GM15510 (cell line): ENCODE data around the gene ABL1.
A peak's percentile ranks its signal among the peaks of the same experiment; 100 is the strongest.

Source experiments
- POLR2A ChIP-seq: IDR thresholded peaks from 3 replicates; pipeline ENCODE4 v1.6.1; 2011; ENCODE audit warnings: borderline replicate concordance; ENCODE audit not compliant: insufficient read length; ENCODE audit errors: extremely low read depth

ABL1 gene

GRCh38 chr9:130834371-130835336, at the start of gene ABL1:
Gene ABL1, plus strand, starts transcription at chr9:130835254. Its CDS starts 193 bp downstream, at chr9:130835447.
- peak; percentile 40 for TF ChIP-seq POLR2A

- TF ChIP-seq POLR2A = no peak
These were observed 49.0 kb upstream of the ABL1 start for GRCh38 chr9:130785940-130786508.

DNA sequence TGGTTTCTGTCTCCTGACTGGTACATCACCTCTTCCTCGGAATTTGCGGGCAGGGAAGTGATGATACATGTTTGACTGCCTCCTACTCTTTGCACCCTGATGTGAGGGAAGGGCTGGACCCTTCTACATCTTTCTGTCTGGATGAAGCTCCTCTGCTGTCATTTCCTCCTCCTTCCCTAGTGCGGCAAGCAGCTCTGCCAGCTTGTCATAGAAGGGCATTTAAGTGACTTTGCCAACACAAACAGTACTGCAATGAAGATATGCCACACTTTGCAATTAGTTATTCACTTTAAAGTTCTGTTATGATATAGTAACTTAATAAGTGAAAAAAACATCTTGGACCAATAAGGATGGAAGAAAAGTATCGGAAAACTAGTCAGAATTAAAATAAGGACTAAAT, 48.5 kb upstream of the ABL1 start:
- TF ChIP-seq POLR2A = no peak

GRCh38 chr9:130789747-130790672, 45.0 kb upstream of the ABL1 start:
- no peak for TF ChIP-seq POLR2A

DNA sequence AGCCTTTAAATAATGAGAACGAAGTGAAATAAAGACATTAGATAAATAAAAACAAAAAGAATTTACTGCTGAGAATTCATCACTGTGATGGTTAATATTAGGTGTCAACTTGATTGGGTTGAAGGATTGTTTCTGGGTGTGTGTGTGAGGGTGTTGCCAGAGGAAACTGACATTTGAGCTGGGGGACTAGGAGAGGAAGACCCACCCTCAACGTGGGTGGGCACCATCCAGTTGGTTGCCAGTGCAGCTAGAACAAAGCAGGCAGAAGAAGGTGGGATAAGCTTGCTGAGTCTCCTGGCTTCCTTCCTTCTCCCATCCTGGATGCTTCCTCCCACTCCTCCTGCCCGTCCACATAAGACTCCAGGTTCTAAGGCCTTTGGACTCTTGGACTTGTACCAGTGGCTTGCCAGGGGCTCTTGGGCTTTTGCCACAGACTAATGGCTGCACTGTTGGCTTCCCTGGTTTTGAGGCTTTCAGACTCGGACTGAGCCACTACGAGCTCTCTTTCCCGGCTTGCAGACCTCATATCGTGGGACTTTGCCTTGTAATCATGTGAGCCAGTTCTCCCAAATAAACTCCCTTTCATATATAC, 43.7 kb upstream of the ABL1 start:
- TF ChIP-seq POLR2A = no peak

- TF ChIP-seq POLR2A = no peak
These were observed 41.5 kb upstream of the ABL1 start for GRCh38 chr9:130793589-130793988.

DNA sequence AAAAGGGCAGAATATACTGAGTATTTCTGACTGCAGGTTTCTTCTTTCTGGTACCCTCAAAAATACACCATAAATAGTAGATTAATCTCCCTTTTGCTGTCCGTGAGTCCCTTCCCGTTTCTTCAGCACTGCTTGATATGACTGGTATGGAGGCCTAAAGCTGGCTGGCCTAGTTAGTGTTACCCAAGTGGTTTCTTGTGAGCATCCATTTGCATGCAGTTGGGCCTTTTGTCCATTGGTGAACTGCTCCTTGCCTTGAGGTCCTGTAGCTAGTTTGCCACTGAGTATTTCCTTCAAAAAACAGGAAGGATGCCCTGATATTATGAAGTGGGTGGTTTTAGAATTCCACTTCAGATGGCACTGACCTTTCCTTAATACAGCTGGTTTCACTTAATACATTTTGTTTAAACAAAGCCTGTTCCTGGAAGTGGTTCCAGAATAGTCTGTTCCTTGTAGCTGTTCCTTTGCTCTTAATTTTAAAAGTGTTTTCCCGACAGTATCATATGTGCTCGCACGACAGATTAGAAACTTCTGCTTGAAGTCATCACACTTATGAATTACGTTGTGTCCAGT, 40.0 kb upstream of the ABL1 start:
- TF ChIP-seq POLR2A = no peak

GRCh38 chr9:130805510-130806326, 29.3 kb upstream of the ABL1 start:
- TF ChIP-seq POLR2A = no peak

DNA sequence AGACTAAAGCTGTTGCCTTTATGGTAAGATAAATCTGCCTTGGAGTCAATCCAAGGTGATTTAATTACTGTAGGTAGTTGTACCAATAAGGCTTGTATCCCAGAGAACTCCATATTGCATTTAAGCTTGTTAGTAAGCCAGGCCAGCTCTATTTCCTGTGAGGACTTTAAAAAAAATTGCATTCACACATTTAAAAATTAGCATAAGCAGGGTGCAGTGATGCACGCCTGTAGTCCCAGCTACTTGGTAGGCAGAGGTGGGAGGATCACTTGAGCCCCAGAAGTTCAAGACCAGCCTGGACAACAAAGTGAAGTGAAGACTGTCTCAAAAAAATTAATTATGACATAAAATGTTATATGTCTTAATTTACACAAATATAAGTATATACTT, 28.7 kb upstream of the ABL1 start:
- no peak for TF ChIP-seq POLR2A

DNA sequence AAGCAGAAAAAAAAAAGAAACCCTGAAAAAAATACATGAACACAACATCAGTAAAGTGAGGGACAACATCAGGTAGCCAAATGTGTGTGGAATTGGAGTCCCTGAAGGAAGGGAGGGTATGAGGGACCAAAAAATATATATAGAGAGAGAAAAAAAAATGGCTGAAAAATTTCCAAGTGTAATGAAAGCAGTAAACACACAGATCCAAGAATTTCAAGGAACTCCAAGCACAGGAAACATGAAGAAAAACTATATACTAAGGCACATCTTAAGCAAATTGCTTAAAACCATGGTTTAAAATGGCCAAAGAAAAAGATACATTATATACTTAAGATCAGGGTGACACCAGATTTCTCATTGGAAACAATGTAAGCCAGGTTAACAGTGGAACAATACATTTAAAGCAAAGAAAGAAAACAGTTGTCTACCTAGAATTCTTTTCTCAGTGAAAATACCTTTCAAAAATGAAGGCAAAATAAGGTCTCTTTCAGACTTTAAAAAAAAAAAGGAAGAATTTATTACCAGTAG, 24.4 kb upstream of the ABL1 start:
- TF ChIP-seq POLR2A = no peak

DNA sequence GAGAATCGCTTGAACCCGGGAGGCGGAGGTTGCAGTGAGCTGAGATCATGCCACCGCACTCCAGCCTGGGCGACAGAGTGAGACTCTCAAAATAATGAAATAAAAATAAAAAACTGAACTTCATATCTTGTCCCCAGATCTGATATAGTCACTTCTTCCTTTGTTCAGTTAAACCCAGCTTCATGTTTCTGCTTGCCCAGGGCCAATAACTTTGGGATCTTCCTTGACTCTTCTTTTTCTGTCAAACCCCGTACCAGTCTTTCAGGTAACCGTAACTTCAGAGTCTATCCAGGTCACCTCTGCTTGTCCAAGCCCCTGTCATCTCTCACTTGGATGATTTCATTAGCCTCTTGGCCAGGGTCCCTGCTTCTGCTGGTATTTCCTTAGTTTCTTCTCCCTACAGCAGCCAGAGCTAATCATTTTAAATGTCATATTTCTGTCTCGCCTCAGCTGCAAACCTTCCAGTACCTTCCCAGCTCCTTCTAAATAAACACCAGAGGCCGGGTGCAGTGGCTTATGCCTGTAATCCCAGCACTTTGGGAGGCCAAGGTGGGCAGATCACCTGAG, 19.7 kb upstream of the ABL1 start:
- no peak for TF ChIP-seq POLR2A

DNA sequence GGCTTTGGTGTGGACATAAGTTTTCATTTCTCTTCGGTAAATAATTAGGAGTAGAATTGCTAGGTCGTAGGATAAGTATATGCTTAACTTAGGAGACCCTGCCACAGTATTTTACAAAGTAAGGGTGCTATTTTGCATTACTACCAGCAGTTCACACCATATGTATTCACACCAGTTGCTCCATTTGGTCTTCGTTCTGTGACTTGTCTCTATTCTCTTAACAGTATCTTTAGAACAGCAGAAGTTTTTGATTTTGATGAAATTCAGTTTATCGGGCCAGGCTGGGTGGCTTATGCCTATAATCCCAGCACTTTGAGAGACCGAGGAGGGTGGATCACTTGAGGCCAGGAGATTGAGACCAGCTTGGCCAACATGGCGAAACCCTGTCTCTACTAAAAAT, 17.1 kb upstream of the ABL1 start:
- TF ChIP-seq POLR2A = no peak
